ENCODE results near the gene FDX2. TPM values are rescaled to one million over a fixed set of nuclear protein-coding genes. Genes with fewer than 3 reads are reported as not detected.

The FDX2 gene
- total RNA-seq, result 16.8 and 18.0 TPM in 2 replicates

GRCh38 chr19:10315335-10316214, at the start of gene FDX2:
Gene FDX2 (minus strand): TSS chr19:10316015. CDS start chr19:10315996, 19 bp downstream.
- Mint-ChIP-seq H3K4me3 (ENCODE audit: low read depth) (peak within 1 kb of the TSS; percentile 90), H3K4me1 (ENCODE audit: low read depth) (peaks cover 10% of the 10 kb centered on the region), H3K36me3 (ENCODE audit: low read depth) (peaks cover 37% of the 10 kb centered on the region), H3K9me3 (no peaks in the 10 kb centered on the region), H3K27ac (peak within 1 kb of the TSS; percentile 70), H3K27me3 (ENCODE audit: low read depth) (no peaks in the 10 kb centered on the region)
- intact Hi-C loops (cut with micrococcal nuclease), result loop anchor here (2.0 kb wide), 1 partner anchor 17 kb away; the partner anchor contains the start of gene RAVER1
- peak; percentile 87 for DNase-seq (ENCODE audit: low spot score)

- Mint-ChIP-seq H3K27me3 (ENCODE audit: low read depth) (no peaks in the 10 kb centered on the region), H3K27ac (no peak overlapping the region), H3K36me3 (ENCODE audit: low read depth) (peaks cover 63% of the 10 kb centered on the region), H3K4me1 (ENCODE audit: low read depth) (no peaks in the 10 kb centered on the region), H3K4me3 (ENCODE audit: low read depth) (no peak overlapping the region), H3K9me3 (no peaks in the 10 kb centered on the region)
- intact Hi-C loops (cut with micrococcal nuclease), result no loop called here
- no peak for DNase-seq (ENCODE audit: low spot score)
Observed at GRCh38 chr19:10365518-10365917, 49.7 kb upstream of the FDX2 start.

GRCh38 chr19:10364644-10365043, 48.8 kb upstream of the FDX2 start:
- intact Hi-C loops (cut with micrococcal nuclease), result no loop called here
- Mint-ChIP-seq H3K27ac (no peak overlapping the region), H3K27me3 (ENCODE audit: low read depth) (no peaks in the 10 kb centered on the region), H3K9me3 (no peaks in the 10 kb centered on the region), H3K36me3 (ENCODE audit: low read depth) (peaks cover 67% of the 10 kb centered on the region), H3K4me3 (ENCODE audit: low read depth) (no peak overlapping the region), H3K4me1 (ENCODE audit: low read depth) (no peaks in the 10 kb centered on the region)
- DNase-seq (ENCODE audit: low spot score), result no peak

- intact Hi-C loops (cut with micrococcal nuclease), result no loop called here
- no peak overlapping the region for H3K27ac Mint-ChIP-seq
- no peak overlapping the region for H3K4me3 Mint-ChIP-seq (ENCODE audit: low read depth)
- no peaks in the 10 kb centered on the region for H3K4me1 Mint-ChIP-seq (ENCODE audit: low read depth)
- H3K9me3 Mint-ChIP-seq, result no peaks in the 10 kb centered on the region
- H3K27me3 Mint-ChIP-seq (ENCODE audit: low read depth), result no peaks in the 10 kb centered on the region
- peaks cover 66% of the 10 kb centered on the region for H3K36me3 Mint-ChIP-seq (ENCODE audit: low read depth)
- DNase-seq (ENCODE audit: low spot score), result no peak
Observed at GRCh38 chr19:10363789-10364281, 48.0 kb upstream of the FDX2 start.

- Mint-ChIP-seq H3K4me3 (ENCODE audit: low read depth) (no peak overlapping the region), H3K4me1 (ENCODE audit: low read depth) (no peaks in the 10 kb centered on the region), H3K9me3 (no peaks in the 10 kb centered on the region), H3K27me3 (ENCODE audit: low read depth) (no peaks in the 10 kb centered on the region), H3K27ac (no peak overlapping the region), H3K36me3 (ENCODE audit: low read depth) (peaks cover 57% of the 10 kb centered on the region)
- DNase-seq (ENCODE audit: low spot score), result no peak
- intact Hi-C loops (cut with micrococcal nuclease), result no loop called here
Observed at GRCh38 chr19:10362259-10362658, 46.4 kb upstream of the FDX2 start.

GRCh38 chr19:10361569-10362011, 45.8 kb upstream of the FDX2 start:
- no peak overlapping the region for H3K4me3 Mint-ChIP-seq (ENCODE audit: low read depth)
- H3K27me3 Mint-ChIP-seq (ENCODE audit: low read depth), result no peaks in the 10 kb centered on the region
- DNase-seq (ENCODE audit: low spot score), result no peak

GRCh38 chr19:10356431-10356830, 40.6 kb upstream of the FDX2 start:
- Mint-ChIP-seq H3K9me3 (no peaks in the 10 kb centered on the region), H3K27ac (no peak overlapping the region), H3K27me3 (ENCODE audit: low read depth) (no peaks in the 10 kb centered on the region), H3K4me1 (ENCODE audit: low read depth) (no peaks in the 10 kb centered on the region), H3K4me3 (ENCODE audit: low read depth) (no peak overlapping the region), H3K36me3 (ENCODE audit: low read depth) (peaks cover 61% of the 10 kb centered on the region)
- DNase-seq (ENCODE audit: low spot score), result no peak
- intact Hi-C loops (cut with micrococcal nuclease), result no loop called here

More at GRCh38 chr19:10361569-10362011, 45.8 kb upstream of the FDX2 start:
- H3K36me3 Mint-ChIP-seq (ENCODE audit: low read depth), result peaks cover 55% of the 10 kb centered on the region
- no peaks in the 10 kb centered on the region for H3K4me1 Mint-ChIP-seq (ENCODE audit: low read depth)
- H3K9me3 Mint-ChIP-seq, result no peaks in the 10 kb centered on the region
- H3K27ac Mint-ChIP-seq, result no peak overlapping the region
- intact Hi-C loops (cut with micrococcal nuclease), result no loop called here

- peak; percentile 30 for DNase-seq (ENCODE audit: low spot score)
- intact Hi-C loops (cut with micrococcal nuclease), result no loop called here
- Mint-ChIP-seq H3K9me3 (no peaks in the 10 kb centered on the region), H3K27me3 (ENCODE audit: low read depth) (no peaks in the 10 kb centered on the region), H3K36me3 (ENCODE audit: low read depth) (peaks cover 47% of the 10 kb centered on the region), H3K4me3 (ENCODE audit: low read depth) (no peak overlapping the region), H3K27ac (no peak overlapping the region), H3K4me1 (ENCODE audit: low read depth) (no peaks in the 10 kb centered on the region)
Observed at GRCh38 chr19:10353793-10354391, 38.1 kb upstream of the FDX2 start.

- no peaks in the 10 kb centered on the region for H3K27me3 Mint-ChIP-seq (ENCODE audit: low read depth)
- no peaks in the 10 kb centered on the region for H3K9me3 Mint-ChIP-seq
- no peak overlapping the region for H3K4me3 Mint-ChIP-seq (ENCODE audit: low read depth)
- no peak for DNase-seq (ENCODE audit: low spot score)
- intact Hi-C loops (cut with micrococcal nuclease), result no loop called here
- H3K27ac Mint-ChIP-seq, result no peak overlapping the region
- H3K36me3 Mint-ChIP-seq (ENCODE audit: low read depth), result peaks cover 45% of the 10 kb centered on the region
- no peaks in the 10 kb centered on the region for H3K4me1 Mint-ChIP-seq (ENCODE audit: low read depth)
Observed at GRCh38 chr19:10352764-10353671, 37.2 kb upstream of the FDX2 start.

GRCh38 chr19:10346509-10346908, 30.7 kb upstream of the FDX2 start:
- no peaks in the 10 kb centered on the region for H3K9me3 Mint-ChIP-seq
- DNase-seq (ENCODE audit: low spot score), result no peak
- no peak overlapping the region for H3K4me3 Mint-ChIP-seq (ENCODE audit: low read depth)
- peaks cover 5% of the 10 kb centered on the region for H3K36me3 Mint-ChIP-seq (ENCODE audit: low read depth)
- intact Hi-C loops (cut with micrococcal nuclease), result no loop called here
- no peaks in the 10 kb centered on the region for H3K4me1 Mint-ChIP-seq (ENCODE audit: low read depth)
- H3K27ac Mint-ChIP-seq, result no peak overlapping the region
- H3K27me3 Mint-ChIP-seq (ENCODE audit: low read depth), result no peaks in the 10 kb centered on the region

GRCh38 chr19:10344780-10345179, 29.0 kb upstream of the FDX2 start:
- Mint-ChIP-seq H3K4me3 (ENCODE audit: low read depth) (no peak overlapping the region), H3K27me3 (ENCODE audit: low read depth) (no peaks in the 10 kb centered on the region), H3K36me3 (ENCODE audit: low read depth) (no peaks in the 10 kb centered on the region), H3K9me3 (no peaks in the 10 kb centered on the region), H3K4me1 (ENCODE audit: low read depth) (peaks cover 7% of the 10 kb centered on the region), H3K27ac (no peak overlapping the region)
- intact Hi-C loops (cut with micrococcal nuclease), result no loop called here
- no peak for DNase-seq (ENCODE audit: low spot score)

GRCh38 chr19:10343495-10343894, 27.7 kb upstream of the FDX2 start:
- intact Hi-C loops (cut with micrococcal nuclease), result no loop called here
- Mint-ChIP-seq H3K36me3 (ENCODE audit: low read depth) (no peaks in the 10 kb centered on the region), H3K27me3 (ENCODE audit: low read depth) (no peaks in the 10 kb centered on the region), H3K27ac (no peak overlapping the region), H3K4me3 (ENCODE audit: low read depth) (no peak overlapping the region), H3K9me3 (no peaks in the 10 kb centered on the region), H3K4me1 (ENCODE audit: low read depth) (peaks cover 16% of the 10 kb centered on the region)
- no peak for DNase-seq (ENCODE audit: low spot score)

Data from activated T-helper 2 cell treated with anti-CD3 and anti-CD28 coated beads, Interferon-gamma antibody, Interleukin-2, Interleukin-4, amounts not matched to agents 10 μg/mL and 5 μg/mL and 100 μg/mL, durations not matched to agents 14 hours and 24 hours and 36 hours (primary cell).